ENCODE results near the gene ZMIZ1.

Gene ZMIZ1

DNA sequence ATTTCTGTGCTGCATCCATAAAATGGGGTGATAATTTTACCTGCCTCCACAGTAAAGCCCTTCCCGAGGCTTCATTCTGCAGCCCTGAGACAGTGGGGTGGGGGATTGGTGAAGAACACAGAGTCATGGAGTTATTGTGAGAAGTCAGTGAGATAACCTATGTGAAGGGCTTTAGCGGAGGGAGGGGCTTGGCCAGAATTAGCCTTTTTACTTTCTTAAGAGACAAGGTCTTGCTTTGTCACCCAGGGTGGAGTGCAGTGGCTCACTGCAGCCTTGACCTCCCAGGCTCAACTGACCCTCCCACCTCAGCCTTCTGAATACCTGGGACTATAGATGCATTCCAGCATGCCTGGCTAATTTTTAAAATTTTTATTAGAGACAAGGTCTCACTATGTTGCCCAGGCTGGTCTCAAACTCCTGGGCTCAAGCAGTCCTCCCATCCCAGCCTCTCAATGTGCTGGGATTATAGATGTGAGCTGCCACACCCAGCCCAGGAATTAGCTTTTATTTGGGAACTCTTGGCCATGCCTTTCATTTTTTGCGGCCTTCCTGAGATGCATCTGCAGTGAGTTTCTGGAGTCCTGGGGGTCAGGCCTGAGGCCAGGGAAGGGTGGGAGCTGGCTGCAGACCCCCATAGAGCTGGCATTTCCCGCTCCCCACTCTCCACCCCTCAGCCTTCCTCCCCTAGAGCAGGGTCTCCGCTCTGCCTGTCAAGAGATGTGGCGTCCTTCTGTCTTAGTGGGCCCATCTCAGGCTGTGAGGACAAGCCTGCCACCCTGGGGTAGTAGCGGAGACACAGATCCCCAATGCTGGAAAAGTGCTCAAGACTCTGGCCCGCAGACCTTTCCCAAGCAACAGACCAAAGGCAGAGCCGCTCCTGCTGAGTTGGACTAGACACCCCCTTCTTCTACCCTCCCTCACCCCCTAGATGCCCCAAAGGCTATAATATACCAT is 77.0 kb downstream of the ZMIZ1 start:
- H3K4me3 Mint-ChIP-seq = peak overlapping the region; percentile 17 to 27
- DNase-seq (no peak), ATAC-seq (no peak)
- H3K9me3 Mint-ChIP-seq = no peaks in the 10 kb centered on the region
- H3K4me1 Mint-ChIP-seq = peaks cover 87% of the 10 kb centered on the region
- H3K27ac Mint-ChIP-seq = peak overlapping the region; percentile 39 to 79
- no peaks in the 10 kb centered on the region for H3K27me3 Mint-ChIP-seq

DNA sequence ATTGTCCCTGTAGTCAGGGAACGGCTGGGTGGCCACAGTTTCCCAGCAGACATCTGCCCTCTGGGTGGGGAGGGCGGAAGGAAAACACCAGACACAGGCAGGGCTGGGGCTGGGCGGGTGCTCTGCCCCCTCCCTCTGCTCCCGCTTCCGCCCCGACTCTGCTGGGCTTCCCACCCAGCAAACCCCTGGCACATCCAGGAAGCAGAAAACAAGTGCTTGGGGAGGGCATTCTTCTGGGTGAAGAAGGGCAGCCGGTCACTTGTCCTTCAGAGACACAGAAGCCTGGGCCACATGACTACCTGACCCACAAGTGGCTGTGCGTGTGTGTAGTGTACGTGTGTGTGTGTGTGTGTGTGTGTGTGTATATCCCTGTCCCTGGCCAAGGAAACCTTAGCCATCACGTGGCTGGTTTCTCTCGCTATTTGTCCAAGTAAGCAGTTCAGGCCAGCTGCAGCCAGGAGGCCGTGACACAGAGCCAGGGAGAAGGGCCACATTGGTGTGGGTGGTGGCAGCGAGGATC is 77.9 kb downstream of the ZMIZ1 start:
- H3K27me3 Mint-ChIP-seq = no peaks in the 10 kb centered on the region
- DNase-seq = peak in 1 of 2 donors; percentile 21
- peak overlapping the region; percentile 17 to 27 for H3K4me3 Mint-ChIP-seq
- no peaks in the 10 kb centered on the region for H3K9me3 Mint-ChIP-seq
- peak; percentile 34 for ATAC-seq
- peaks cover 88% of the 10 kb centered on the region for H3K4me1 Mint-ChIP-seq
- peak overlapping the region; percentile 39 to 79 for H3K27ac Mint-ChIP-seq

DNA sequence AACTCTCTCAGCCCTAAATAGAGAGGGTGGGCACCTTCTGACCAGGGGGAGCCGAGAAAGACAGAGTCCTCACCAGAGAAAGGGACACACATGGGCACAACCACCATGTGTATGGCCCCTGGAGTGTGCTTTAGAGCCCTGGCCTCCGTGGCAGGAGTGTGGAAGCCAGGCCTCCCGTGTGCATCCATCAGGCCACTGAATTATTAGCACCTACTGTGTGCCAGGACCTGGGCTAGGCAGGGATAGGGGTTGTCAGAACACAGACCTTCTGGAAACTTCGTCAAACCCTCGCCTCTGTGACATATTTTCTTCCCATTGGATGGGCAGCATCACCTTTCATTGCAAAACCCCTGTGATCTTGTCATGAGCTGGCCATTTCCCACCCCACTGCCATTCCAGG is 78.5 kb downstream of the ZMIZ1 start:
- Mint-ChIP-seq H3K4me1 (peaks cover 82% of the 10 kb centered on the region), H3K27me3 (no peaks in the 10 kb centered on the region), H3K27ac (no peak overlapping the region), H3K4me3 (no peak overlapping the region), H3K9me3 (no peaks in the 10 kb centered on the region)
- DNase-seq (no peak), ATAC-seq (no peak)

DNA sequence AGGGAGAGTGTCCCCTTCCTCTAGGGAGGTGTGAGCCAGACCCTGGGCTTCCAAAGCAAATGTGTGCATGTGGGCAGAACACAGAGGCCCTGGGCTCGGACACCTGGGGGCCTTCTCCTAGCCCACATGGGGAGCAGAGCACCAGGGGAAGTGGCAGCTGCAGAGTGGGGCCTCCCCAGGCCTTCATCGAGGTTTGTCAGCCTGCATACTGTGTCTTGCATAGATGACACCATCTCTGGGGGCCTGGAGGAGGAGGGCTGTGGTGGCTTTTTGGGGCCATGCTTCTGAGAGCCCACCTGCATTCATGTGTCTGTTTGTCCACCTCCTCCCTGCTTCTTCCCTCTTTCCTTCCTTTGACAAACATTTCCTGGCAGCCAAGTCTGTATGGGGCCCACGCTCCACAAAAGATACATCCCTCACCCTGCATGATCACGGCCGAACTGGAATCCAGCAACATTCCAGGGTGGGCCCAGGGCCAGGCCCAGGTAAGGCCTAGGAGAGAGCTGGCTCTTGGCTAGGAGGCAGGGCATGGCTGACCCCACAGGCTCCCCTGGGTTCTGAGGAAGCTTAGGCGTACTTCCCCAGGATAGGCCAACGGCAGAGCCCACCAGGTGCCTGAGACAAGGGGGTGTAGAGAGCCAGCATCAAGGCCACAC is 79.2 kb downstream of the ZMIZ1 start:
- DNase-seq (no peak), ATAC-seq (no peak)
- no peaks in the 10 kb centered on the region for H3K9me3 Mint-ChIP-seq
- no peaks in the 10 kb centered on the region for H3K27me3 Mint-ChIP-seq
- peaks cover 79% of the 10 kb centered on the region for H3K4me1 Mint-ChIP-seq
- peak overlapping the region in 1 of 2 donors; percentile 69 for H3K27ac Mint-ChIP-seq
- H3K4me3 Mint-ChIP-seq = no peak overlapping the region

DNA sequence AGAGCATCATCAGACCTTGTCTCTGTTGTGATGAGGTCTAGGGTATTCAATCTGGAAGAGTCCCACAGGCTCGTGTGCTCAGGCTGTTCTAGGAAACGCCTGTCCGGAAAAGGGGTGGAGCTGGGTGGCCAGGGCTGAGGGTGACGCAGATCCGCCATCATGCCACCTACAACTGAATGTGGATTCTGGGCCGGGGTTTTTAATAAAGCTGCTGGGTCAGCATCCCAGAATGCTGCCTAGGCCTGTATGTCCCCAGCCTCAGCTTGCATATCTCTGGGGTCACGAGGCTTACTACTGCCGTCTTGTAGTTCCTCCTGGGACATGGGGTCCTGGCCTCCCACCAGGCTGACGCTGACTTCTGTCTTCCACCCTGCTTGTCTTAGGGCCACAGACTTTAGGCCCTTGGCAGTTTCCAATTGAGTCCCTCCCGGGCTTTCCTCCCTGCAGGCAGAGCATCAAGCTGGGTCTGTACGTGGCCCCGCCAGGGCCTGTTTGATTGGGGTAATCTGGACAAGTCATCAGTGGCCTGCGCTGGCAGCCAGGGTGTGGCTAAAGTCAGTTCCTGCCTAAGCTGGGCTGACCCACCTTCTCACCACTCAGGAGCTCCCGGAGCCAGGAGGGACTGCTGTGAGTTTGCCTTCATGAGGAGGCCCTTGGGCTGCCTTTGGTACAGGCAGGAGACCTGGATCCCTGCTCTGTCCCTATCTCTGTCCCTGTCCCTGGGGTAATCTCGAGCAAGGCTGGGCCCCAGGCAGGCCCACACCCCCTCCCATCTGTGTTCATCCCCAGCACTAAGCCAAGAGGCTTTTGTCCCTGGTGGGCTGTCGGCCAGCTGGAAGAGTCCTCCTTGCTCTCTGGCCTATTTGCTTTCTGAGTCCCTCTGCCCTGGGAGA is 79.9 kb downstream of the ZMIZ1 start:
- no peak for DNase-seq
- Mint-ChIP-seq H3K27me3 (no peaks in the 10 kb centered on the region), H3K4me3 (no peak overlapping the region), H3K9me3 (no peaks in the 10 kb centered on the region), H3K27ac (peak overlapping the region in 1 of 2 donors; percentile 42), H3K4me1 (peaks cover 71% of the 10 kb centered on the region)
- no peak for ATAC-seq

DNA sequence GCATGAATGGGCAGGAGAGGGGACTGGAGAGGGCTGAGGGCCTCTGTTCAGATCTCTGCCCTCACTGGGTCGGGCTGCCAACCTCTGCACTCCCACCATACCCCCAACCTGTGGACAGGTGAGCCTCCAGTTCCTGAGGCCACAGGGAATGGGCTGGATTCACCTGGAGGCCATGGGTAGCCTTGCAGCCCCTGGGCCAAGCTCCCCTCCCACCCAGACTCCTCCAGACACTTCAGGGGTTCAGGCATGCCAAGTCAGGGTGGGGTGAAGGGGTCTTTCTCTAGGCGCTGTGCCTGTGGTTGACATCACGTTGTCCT is 80.5 kb downstream of the ZMIZ1 start:
- Mint-ChIP-seq H3K4me1 (peaks cover 69% of the 10 kb centered on the region), H3K9me3 (no peaks in the 10 kb centered on the region), H3K27me3 (no peaks in the 10 kb centered on the region), H3K4me3 (no peak overlapping the region), H3K27ac (peak overlapping the region in 1 of 2 donors; percentile 59)
- DNase-seq = no peak
- ATAC-seq = no peak

DNA sequence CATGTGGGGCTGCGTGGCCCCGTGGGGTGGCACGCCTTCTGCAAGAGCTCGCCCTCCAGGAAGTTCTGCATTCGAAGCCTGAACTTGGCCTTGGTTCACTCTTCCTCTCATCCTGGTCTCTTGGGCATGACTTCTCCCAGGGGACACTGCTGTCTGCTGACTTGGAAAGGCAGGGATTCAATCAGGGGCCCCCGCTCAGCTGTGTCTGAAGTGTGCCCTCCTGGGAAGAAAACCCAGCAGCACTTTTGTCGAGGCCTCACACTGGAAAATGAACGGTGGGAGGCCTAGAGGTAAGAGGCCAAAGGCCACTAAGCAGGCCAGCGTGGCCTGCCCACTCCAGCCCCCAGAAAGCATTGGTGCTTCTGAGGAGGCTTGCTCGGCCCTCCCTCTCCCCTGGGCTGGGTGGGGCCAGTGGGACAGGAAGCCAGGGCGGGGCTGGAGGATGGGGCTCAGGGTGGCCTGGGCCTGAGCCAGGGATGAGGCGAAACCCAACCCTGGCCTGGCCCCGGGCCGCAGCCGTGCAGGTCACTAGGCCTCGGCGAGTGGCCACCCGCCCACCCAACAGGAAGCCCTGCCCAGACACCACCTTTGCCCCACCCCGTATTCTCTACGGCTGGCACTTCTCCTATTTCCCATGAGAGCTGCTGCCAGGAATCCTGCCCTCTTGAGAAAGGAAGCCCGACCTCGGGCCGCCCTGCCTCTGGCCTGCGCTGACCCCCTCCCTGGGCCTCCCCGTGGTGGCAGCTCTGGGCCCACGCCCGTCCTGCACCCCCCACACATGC is 81.1 kb downstream of the ZMIZ1 start:
- no peaks in the 10 kb centered on the region for H3K27me3 Mint-ChIP-seq
- DNase-seq (peak; percentile 46 to 64), ATAC-seq (peak; percentile 81)
- H3K4me1 Mint-ChIP-seq = peaks cover 64% of the 10 kb centered on the region
- no peak overlapping the region for H3K4me3 Mint-ChIP-seq
- H3K9me3 Mint-ChIP-seq = no peaks in the 10 kb centered on the region
- H3K27ac Mint-ChIP-seq = peak overlapping the region; percentile 59 to 88

DNA sequence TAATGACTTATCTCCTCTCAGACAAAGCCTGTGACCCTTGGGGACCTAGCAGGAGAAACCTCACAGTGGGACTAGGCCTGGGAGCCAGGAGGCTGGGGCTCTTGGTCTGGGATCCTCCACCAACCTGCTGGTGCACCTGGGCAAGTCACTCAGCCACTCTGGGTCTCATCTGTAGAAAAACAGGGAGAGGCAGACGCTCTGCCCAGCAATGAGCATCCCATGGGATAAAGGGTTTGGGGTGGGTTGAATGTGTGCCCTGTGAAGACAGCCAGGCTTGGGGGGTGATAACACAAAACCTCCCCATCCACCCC is 81.6 kb downstream of the ZMIZ1 start:
- no peak for DNase-seq
- H3K9me3 Mint-ChIP-seq = no peaks in the 10 kb centered on the region
- no peak overlapping the region for H3K4me3 Mint-ChIP-seq
- peaks cover 59% of the 10 kb centered on the region for H3K4me1 Mint-ChIP-seq
- H3K27me3 Mint-ChIP-seq = no peaks in the 10 kb centered on the region
- H3K27ac Mint-ChIP-seq = peak overlapping the region; percentile 54 to 88
- no peak for ATAC-seq

DNA sequence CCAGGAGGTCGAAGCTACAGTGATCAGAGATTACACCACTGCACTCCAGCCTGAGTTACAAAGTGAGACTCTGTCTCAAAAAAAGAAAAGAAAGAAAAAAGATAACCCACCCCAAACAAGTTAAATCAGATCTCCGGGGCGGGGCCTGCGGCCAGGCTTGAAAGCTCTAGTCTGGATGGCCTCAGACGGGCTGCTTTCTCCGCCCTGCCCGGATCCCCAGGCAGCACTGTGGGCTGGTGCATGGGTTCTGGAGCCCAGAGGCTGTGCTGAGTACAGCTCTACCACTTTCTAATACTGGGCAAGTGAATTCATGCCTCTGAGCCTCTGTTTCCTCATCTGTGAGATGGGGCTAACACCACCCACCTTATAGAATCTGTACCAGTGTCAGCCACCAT is 83.7 kb downstream of the ZMIZ1 start:
- no peaks in the 10 kb centered on the region for H3K27me3 Mint-ChIP-seq
- H3K4me3 Mint-ChIP-seq = no peak overlapping the region
- ATAC-seq (no peak), DNase-seq (no peak)
- no peaks in the 10 kb centered on the region for H3K9me3 Mint-ChIP-seq
- H3K27ac Mint-ChIP-seq = no peak overlapping the region
- peaks cover 38% of the 10 kb centered on the region for H3K4me1 Mint-ChIP-seq

DNA sequence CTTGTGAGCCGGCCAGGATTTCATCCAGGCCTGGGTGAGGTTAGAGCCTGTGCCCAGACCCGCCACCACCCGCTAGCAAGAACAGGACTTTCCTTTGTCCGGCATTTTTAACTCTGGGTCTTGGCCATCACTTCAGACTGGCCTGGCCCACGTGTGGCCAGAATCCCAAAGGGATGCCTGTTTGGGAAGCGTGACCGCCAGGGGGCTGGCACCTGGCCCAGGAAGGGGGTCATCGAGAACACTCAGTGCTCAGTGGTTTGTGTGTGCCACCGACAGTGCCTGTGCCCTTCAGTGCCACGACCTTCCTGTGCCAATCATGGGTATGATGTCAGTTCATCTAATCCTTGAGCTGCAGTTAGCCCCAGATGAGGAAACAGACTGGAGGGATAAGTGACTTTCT is 85.0 kb downstream of the ZMIZ1 start:
- Mint-ChIP-seq H3K4me1 (peaks cover 30% of the 10 kb centered on the region), H3K27me3 (no peaks in the 10 kb centered on the region), H3K27ac (no peak overlapping the region), H3K9me3 (no peaks in the 10 kb centered on the region), H3K4me3 (no peak overlapping the region)
- ATAC-seq (no peak), DNase-seq (no peak)

DNA sequence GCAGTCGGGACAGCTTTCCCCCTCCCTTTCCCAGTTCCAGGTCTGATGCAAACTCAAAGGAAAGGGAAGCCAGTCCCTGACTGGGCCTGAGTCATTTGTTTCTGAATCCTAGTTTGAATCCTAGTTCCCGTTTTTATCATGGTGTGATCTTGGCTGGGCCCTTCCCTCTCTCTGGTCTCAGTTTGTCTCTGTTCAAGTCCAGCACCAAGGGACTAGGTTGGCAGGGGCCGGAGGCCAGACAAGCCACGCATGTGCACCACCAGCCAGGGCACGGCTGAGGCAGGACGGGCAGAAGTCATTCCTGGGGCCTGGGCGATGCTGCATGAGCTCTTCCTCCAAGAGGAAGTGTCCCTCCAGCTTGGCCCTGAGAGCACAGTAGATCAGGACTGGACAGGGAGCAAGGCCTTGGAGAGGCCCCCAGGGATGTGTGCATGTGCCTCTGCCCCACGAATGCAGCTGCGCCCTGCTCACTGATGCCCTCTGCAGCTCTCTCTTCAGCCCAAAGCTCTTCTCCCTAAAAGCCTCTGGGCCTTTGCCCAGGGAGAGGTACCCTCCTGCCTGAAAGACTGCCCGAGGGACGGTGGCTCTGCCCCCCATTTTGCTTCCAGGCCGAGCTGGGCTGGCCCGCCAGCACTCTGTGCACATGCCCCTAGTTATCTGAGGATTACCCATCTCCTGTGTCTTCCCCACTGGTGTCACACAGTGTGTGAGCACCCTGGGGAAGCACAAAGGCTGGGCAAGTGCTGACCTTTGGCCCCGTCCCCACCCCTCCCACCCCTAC is 86.7 kb downstream of the ZMIZ1 start:
- H3K27me3 Mint-ChIP-seq = no peaks in the 10 kb centered on the region
- no peak for DNase-seq
- no peak overlapping the region for H3K4me3 Mint-ChIP-seq
- H3K4me1 Mint-ChIP-seq = peaks cover 13% of the 10 kb centered on the region
- H3K9me3 Mint-ChIP-seq = no peaks in the 10 kb centered on the region
- peak overlapping the region in 1 of 2 donors; percentile 48 for H3K27ac Mint-ChIP-seq
- ATAC-seq = no peak

DNA sequence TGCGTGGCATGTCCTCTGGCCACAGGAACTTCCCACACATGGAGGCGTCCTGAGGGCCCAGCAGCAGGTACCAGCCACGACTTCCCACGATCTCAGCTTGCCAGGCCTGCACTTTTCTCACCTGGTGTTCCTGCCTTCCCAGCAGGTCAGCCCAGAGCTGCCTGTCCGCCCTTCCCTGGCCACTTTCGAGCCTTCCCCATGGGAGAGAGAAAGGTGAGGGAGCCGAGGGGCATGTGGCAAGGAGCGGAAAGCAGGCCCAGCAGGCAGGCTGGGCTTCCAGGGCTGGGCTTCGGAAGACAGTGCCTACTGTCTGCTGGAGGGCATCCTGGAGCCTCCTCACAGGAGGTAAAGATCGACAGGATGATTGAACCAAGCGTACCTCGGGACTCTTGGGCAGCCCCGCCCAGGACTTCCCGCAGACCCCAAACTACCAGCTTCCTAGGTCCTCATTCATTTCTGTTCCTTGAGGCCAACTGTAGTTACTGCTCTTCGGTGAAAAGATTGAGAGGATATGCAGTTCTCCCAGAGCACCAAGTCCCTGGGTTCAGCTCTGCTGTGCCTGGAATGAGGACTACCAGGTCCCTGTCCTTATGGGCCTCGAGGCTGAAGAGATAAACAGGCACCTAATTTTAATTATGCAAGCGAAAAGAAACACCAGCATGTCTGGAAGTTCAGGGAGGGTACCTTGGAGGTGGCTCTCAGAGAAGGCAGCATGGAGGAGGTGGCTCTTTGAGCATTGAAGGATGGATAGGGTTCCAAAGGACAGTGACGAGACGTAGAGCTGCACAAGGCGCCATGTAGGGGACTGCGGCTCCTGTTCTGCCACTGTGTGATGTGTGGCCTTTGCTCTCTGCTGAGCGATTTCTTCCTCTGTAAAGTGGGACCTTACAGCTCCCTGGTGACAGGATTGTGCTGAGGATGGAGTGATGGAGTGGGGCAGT is 87.8 kb downstream of the ZMIZ1 start:
- no peaks in the 10 kb centered on the region for H3K9me3 Mint-ChIP-seq
- DNase-seq (no peak), ATAC-seq (no peak)
- peak overlapping the region; percentile 6 to 46 for H3K27ac Mint-ChIP-seq
- H3K4me3 Mint-ChIP-seq = no peak overlapping the region
- H3K27me3 Mint-ChIP-seq = no peaks in the 10 kb centered on the region
- peaks cover 5% of the 10 kb centered on the region for H3K4me1 Mint-ChIP-seq

DNA sequence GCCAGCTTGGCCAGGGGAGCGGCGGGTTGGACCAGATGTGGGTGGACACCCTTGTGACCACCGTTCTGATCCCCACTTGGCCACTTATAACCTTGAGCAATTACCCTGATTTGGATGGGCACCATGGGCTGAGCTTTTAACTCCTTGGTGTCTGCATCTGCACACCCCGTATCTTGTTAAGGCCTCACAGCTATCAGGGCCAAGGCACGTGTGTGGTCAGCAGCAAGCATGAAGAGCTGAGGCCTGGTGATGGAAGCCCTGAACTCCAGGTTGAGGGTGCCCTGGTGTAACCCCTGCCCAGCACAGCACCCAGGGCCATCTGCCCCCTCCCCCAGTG is 89.2 kb downstream of the ZMIZ1 start:
- no peak overlapping the region for H3K4me3 Mint-ChIP-seq
- ATAC-seq (no peak), DNase-seq (no peak)
- H3K27ac Mint-ChIP-seq = no peak overlapping the region
- peaks cover 5% of the 10 kb centered on the region for H3K4me1 Mint-ChIP-seq
- no peaks in the 10 kb centered on the region for H3K9me3 Mint-ChIP-seq
- H3K27me3 Mint-ChIP-seq = no peaks in the 10 kb centered on the region
